Transverse colon (tissue), 4 donors: Measurements from ENCODE around the gene MAP3K8.

Source experiments
- CTCF ChIP-seq, 5 experiments: fragments of 200-600 bp in 3 of 5; fragments of 450-650 bp in 2 of 5; sonication (generic) in 3 of 5; IDR thresholded peaks; 1 replicate in 2 of 5; 2 replicates in 3 of 5; pipeline ENCODE4 v1.5.1; 2016 to 2017; ENCODE audit warnings: antibody characterized with exemption in 5 of 5, inconsistent platforms in 3 of 5, mild to moderate bottlenecking in 2 of 5, moderate library complexity in 1 of 5
- EP300 ChIP-seq: sonication (generic); formaldehyde crosslinking; IDR thresholded peaks from one replicate; pipeline ENCODE4 v1.6.1; 2017; ENCODE audit warnings: antibody characterized with exemption, low read depth
- POLR2A ChIP-seq: fragments of 450-650 bp; IDR thresholded peaks from one replicate; pipeline ENCODE4 v1.6.1; 2016; ENCODE audit warnings: antibody characterized with exemption, mild to moderate bottlenecking, moderate library complexity
- POLR2AphosphoS5 ChIP-seq, 3 donors: sonication (generic); formaldehyde crosslinking; IDR thresholded peaks; one replicate each; pipeline ENCODE4 v1.6.1; 2016; ENCODE audit warnings: antibody characterized with exemption in 3 of 3

GRCh38 chr10:30447125-30447799 lies 13.3 kb downstream of the MAP3K8 start:
- no peak for TF ChIP-seq POLR2AphosphoS5 (IDR thresholded peaks at IDR 0.05)
- no peak for TF ChIP-seq CTCF (IDR thresholded peaks at IDR 0.05)
- TF ChIP-seq POLR2A = no peak
- TF ChIP-seq EP300 = no peak
